Peyer's patch (tissue), 4 donors: ENCODE results near the gene ZNF74.

Experiments used
- POLR2A ChIP-seq, 2 donors: fragments of 450-650 bp; IDR thresholded peaks; one replicate each; pipeline ENCODE4 v1.5.1; 2017; ENCODE audit warnings: antibody characterized with exemption in 2 of 2, mild to moderate bottlenecking in 2 of 2, moderate library complexity in 2 of 2
- TF ChIP-seq, protein P1 (sequence below), 6 experiments: fragments of 450-650 bp in 4 of 6; fragments of 200-600 bp in 2 of 6; sonication (generic) in 1 of 6; IDR thresholded peaks; one replicate each; pipeline ENCODE4 v1.5.1; 2017 to 2019; ENCODE audit warnings: antibody characterized with exemption in 6 of 6, mild to moderate bottlenecking in 3 of 6, moderate library complexity in 1 of 6

DNA sequence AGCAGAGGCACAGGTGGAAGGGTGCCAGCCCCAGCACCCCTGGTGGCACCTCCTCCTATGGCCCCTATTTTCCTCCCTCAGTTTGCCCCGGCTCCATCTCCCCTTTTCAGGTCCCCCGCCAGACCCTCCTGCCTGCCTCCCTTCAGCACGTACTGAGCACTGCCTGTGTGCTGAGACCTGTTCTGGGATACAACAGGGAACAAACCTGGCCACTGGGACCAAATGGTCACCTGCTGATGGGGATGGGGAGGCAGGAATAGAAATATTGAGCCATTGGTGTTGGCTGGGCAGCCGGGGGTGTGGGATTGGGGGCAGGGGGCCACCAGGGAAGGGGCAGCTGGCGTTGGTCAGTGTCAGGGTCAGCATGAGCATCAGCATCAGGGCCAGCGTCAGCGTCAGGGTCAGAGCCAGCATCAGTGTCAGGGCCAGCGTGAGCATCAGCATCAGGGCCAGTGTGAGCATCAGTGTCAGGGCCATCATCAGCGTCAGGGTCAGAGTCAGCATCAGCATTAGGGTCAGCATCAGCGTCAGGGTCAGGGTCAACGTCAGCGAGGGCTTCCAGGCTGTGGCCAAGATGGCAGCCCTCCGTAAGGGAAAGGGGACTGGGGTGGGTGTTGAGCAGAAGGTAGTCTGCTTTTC lies 7.5 kb downstream of the ZNF74 start:
- TF ChIP-seq, protein P1, sequence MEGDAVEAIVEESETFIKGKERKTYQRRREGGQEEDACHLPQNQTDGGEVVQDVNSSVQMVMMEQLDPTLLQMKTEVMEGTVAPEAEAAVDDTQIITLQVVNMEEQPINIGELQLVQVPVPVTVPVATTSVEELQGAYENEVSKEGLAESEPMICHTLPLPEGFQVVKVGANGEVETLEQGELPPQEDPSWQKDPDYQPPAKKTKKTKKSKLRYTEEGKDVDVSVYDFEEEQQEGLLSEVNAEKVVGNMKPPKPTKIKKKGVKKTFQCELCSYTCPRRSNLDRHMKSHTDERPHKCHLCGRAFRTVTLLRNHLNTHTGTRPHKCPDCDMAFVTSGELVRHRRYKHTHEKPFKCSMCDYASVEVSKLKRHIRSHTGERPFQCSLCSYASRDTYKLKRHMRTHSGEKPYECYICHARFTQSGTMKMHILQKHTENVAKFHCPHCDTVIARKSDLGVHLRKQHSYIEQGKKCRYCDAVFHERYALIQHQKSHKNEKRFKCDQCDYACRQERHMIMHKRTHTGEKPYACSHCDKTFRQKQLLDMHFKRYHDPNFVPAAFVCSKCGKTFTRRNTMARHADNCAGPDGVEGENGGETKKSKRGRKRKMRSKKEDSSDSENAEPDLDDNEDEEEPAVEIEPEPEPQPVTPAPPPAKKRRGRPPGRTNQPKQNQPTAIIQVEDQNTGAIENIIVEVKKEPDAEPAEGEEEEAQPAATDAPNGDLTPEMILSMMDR (IDR thresholded peaks at IDR 0.05) = no peak
- no peak for TF ChIP-seq POLR2A (IDR thresholded peaks at IDR 0.05)
